ENCODE measurements around the gene TNIP2.

TNIP2 gene

GRCh38 chr4:2716236-2716635 lies 39.9 kb downstream of the TNIP2 start:
- no peak for DNase-seq (ENCODE audit: low spot score)

- DNase-seq (ENCODE audit: low spot score) = no peak
These were observed 40.7 kb downstream of the TNIP2 start for GRCh38 chr4:2715426-2715825.

GRCh38 chr4:2714918-2715317 lies 41.2 kb downstream of the TNIP2 start:
- DNase-seq (ENCODE audit: low spot score) = no peak

- DNase-seq (ENCODE audit: low spot score) = no peak
These were observed 41.9 kb downstream of the TNIP2 start for GRCh38 chr4:2714061-2714770.

- DNase-seq (ENCODE audit: low spot score) = no peak
These were observed 42.8 kb downstream of the TNIP2 start for GRCh38 chr4:2713337-2713736.

GRCh38 chr4:2712261-2712842 lies 43.8 kb downstream of the TNIP2 start:
- peak; percentile 48 for DNase-seq (ENCODE audit: low spot score)

GRCh38 chr4:2702770-2703169 lies 53.4 kb downstream of the TNIP2 start:
- no peak for DNase-seq (ENCODE audit: low spot score)

GRCh38 chr4:2702361-2702760 lies 53.8 kb downstream of the TNIP2 start:
- DNase-seq (ENCODE audit: low spot score) = no peak

GRCh38 chr4:2700031-2700430 lies 56.1 kb downstream of the TNIP2 start:
- no peak for DNase-seq (ENCODE audit: low spot score)

GRCh38 chr4:2699534-2699933 lies 56.6 kb downstream of the TNIP2 start:
- no peak for DNase-seq (ENCODE audit: low spot score)

GRCh38 chr4:2698951-2699505 lies 57.1 kb downstream of the TNIP2 start:
- DNase-seq (ENCODE audit: low spot score) = no peak

- peak; percentile 7 for DNase-seq (ENCODE audit: low spot score)
These were observed 57.6 kb downstream of the TNIP2 start for GRCh38 chr4:2698504-2698903.

GRCh38 chr4:2697995-2698414 lies 58.1 kb downstream of the TNIP2 start:
- DNase-seq (ENCODE audit: low spot score) = no peak

- no peak for DNase-seq (ENCODE audit: low spot score)
These were observed 59.7 kb downstream of the TNIP2 start for GRCh38 chr4:2696423-2696822.

GRCh38 chr4:2695346-2696060 lies 60.6 kb downstream of the TNIP2 start:
- DNase-seq (ENCODE audit: low spot score) = no peak

GRCh38 chr4:2694691-2695090 lies 61.4 kb downstream of the TNIP2 start:
- no peak for DNase-seq (ENCODE audit: low spot score)

- no peak for DNase-seq (ENCODE audit: low spot score)
These were observed 64.1 kb downstream of the TNIP2 start for GRCh38 chr4:2691952-2692435.
